Measurements from ENCODE around the gene FGD3. TPM values are rescaled to one million over a fixed set of nuclear protein-coding genes. Genes with fewer than 3 reads are reported as not detected.
A peak's percentile ranks its signal among the peaks of the same experiment; 100 is the strongest.

Gene FGD3
- total RNA-seq, 1 donor from 2014 or later = 19.9 TPM

DNA sequence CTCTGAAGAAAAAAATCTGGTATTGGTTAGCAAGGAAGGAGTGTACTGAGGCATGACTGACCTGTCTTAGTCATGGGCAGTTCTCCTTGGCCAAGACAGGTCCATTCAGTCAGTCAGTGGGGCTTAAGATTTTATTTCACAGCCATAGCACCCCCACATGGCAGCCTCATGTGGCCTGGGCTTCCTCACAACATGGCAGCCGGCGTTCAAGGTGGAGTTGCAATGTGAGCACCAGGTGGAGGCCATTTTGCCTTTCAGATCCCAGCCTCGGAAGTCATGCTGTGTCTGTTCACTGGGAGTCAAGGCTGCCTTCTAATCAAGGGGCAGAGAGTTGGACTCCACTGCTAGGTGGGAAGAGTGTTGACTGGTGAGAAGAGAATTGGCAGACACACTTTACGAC lies 138.4 kb downstream of the FGD3 start:
- H3K27me3 ChIP-seq = no peaks in the 10 kb centered on the region

More for the DNA sequence above, 138.4 kb downstream of the FGD3 start:
- DNase-seq (ENCODE audit: extremely low spot score in 2 of 2) = peak; percentile 31 to 60
- no peak for TF ChIP-seq POLR2A (IDR thresholded peaks at IDR 0.05)
- TF ChIP-seq, protein P1, sequence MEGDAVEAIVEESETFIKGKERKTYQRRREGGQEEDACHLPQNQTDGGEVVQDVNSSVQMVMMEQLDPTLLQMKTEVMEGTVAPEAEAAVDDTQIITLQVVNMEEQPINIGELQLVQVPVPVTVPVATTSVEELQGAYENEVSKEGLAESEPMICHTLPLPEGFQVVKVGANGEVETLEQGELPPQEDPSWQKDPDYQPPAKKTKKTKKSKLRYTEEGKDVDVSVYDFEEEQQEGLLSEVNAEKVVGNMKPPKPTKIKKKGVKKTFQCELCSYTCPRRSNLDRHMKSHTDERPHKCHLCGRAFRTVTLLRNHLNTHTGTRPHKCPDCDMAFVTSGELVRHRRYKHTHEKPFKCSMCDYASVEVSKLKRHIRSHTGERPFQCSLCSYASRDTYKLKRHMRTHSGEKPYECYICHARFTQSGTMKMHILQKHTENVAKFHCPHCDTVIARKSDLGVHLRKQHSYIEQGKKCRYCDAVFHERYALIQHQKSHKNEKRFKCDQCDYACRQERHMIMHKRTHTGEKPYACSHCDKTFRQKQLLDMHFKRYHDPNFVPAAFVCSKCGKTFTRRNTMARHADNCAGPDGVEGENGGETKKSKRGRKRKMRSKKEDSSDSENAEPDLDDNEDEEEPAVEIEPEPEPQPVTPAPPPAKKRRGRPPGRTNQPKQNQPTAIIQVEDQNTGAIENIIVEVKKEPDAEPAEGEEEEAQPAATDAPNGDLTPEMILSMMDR (IDR thresholded peaks at IDR 0.05) = no peak
- no peaks in the 10 kb centered on the region for H3K36me3 ChIP-seq
- H3K4me3 ChIP-seq = no peak overlapping the region
- no peak overlapping the region for H3K27ac ChIP-seq
- no peaks in the 10 kb centered on the region for H3K4me1 ChIP-seq
- no peaks in the 10 kb centered on the region for H3K9me3 ChIP-seq
- intact Hi-C loops (cut with DNase I) = no loop called here

Other genes with a start within 250 kb of the FGD3 start
- gene BICD2, start 182.7 kb upstream of the FGD3 start, total RNA-seq = 82.7 TPM
- gene ZNF484, start 69.5 kb upstream of the FGD3 start, total RNA-seq = 14.0 TPM
- 25.0 TPM for gene SUSD3, start 111.2 kb downstream of the FGD3 start, total RNA-seq
- gene CARD19, start 148.7 kb downstream of the FGD3 start, total RNA-seq = 63.3 TPM
- 78.6 TPM for gene NINJ1, start 186.7 kb downstream of the FGD3 start, total RNA-seq
- gene WNK2, start 236.6 kb downstream of the FGD3 start, total RNA-seq = 24.8 TPM

All from vagina (tissue), 2 donors.